Measurements from ENCODE around the gene OR8B3.

DNA sequence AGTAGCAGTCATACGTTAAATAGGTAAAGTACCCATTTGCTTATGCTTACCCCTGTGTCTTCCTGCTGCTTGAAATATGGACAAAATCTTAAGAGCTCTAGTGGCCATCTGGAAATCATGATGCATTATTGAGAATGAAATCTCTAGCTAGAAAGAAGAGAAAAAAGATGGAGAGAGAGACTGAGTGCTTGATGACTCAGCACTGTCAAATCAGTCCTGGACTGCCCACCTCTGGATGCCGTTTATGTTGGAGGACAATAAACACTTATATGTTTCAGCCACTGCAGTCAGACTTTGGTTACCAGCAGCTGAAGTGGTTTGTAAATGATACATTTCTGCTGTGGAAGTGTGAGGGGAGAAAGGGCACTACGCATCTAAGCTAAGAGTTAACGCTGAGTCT, 22.2 kb upstream of the OR8B3 start:
- TF ChIP-seq POLR2A (IDR thresholded peaks at IDR 0.05) = no peak
- no peak for TF ChIP-seq CTCF (IDR thresholded peaks at IDR 0.05)
